ENCODE data around the gene MBNL2. TPM values are rescaled to one million over a fixed set of nuclear protein-coding genes. Genes with fewer than 3 reads are reported as not detected.
A peak's percentile ranks its signal among the peaks of the same experiment; 100 is the strongest.

Gene MBNL2
- total and polyA plus RNA-seq, 2 of the 4 experiments (the other 2 are of a cell fraction) = 26.9 to 103 TPM

GRCh38 chr13:97283888-97284287 lies 61.8 kb downstream of the MBNL2 start:
- Histone ChIP-seq H3K4me1 (ENCODE audit: control insufficient read depth, insufficient read depth, low read length) (peaks cover 21% of the 10 kb centered on the region), H2BK5ac (ENCODE audit: low read depth, low read length, poor library complexity, severe bottlenecking) (peak overlapping the region; percentile 18), H2BK120ac (ENCODE audit: low read depth, low read length) (no peak overlapping the region), H3K56ac (ENCODE audit: extremely low read depth, insufficient read depth, low read length) (no peak overlapping the region), H3K14ac (replicated peaks; ENCODE audit: low read depth, low read length) (peak overlapping the region; percentile 17; the same call in 1 of the 2 replicates), H2BK20ac (ENCODE audit: low read depth, low read length) (no peak overlapping the region; the same call in 1 of the 2 replicates), H2AK9ac (replicated peaks; ENCODE audit: low read depth, low read length, poor library complexity) (no peak overlapping the region), H3K18ac (ENCODE audit: low read depth, low read length) (peak overlapping the region; percentile 17; the same call in 1 of the 2 replicates), H3K27ac (ENCODE audit: insufficient read depth, low read length) (no peak overlapping the region), H4K8ac (ENCODE audit: low read depth in 2 of 2, low read length in 2 of 2) (peak overlapping the region in 1 of 2 experiments; percentile 39; a peak in 1 of 4 replicates), H3K27me3 (ENCODE audit: control insufficient read depth, insufficient read depth, low read length) (no peaks in the 10 kb centered on the region), H3K9ac (ENCODE audit: low read depth, low read length) (no peak overlapping the region), H3K9me1 (ENCODE audit: insufficient read depth, low read length) (peaks cover 44% of the 10 kb centered on the region), H3K23ac (ENCODE audit: low read depth, low read length) (peak overlapping the region; percentile 13; the same call in 1 of the 2 replicates), H3K4ac (ENCODE audit: low read depth, low read length) (no peak overlapping the region), H2BK15ac (ENCODE audit: low read depth, low read length) (no peak overlapping the region; the same call in 2 of the 3 replicates), H4K91ac (ENCODE audit: insufficient read depth, low read depth, low read length) (no peak overlapping the region), H3K9me3 (ENCODE audit: control insufficient read depth, insufficient read depth, low read length) (no peaks in the 10 kb centered on the region), H4K5ac (ENCODE audit: low read depth, low read length) (peak overlapping the region; percentile 75; the same call in 1 of the 2 replicates), H3K36me3 (ENCODE audit: control insufficient read depth, insufficient read depth, low read length) (peaks cover 7% of the 10 kb centered on the region; the same call in 1 of the 2 replicates), H2AK5ac (ENCODE audit: low read depth, low read length) (no peak overlapping the region; the same call in 1 of the 2 replicates), H2AFZ (replicated peaks; ENCODE audit: low read length, poor library complexity) (no peak overlapping the region), H3K79me1 (ENCODE audit: low read depth in 1 of 2, low read length in 2 of 2) (peaks cover 43 to 81% of the 10 kb centered on the region in 2 experiments), H3K4me2 (ENCODE audit: low read depth, low read length) (no peak overlapping the region), H4K20me1 (ENCODE audit: insufficient read depth, low read length) (peaks cover 68% of the 10 kb centered on the region), H3K4me3 (ENCODE audit: insufficient read depth, low read depth, low read length) (no peak overlapping the region)
- in situ Hi-C loops (cut with MboI; ENCODE audit: low sequenced_read_pairs) (no loop called here), dilution Hi-C loops (cut with HindIII; ENCODE audit: low sequenced_read_pairs, unreplicated experiment) (no loop called here), intact Hi-C loops (cut with micrococcal nuclease) (no loop called here)
- ChIA-PET CTCF (no interaction called here), POLR2A (ENCODE audit: unreplicated experiment) (no interaction called here)
- no CpG with 5 or more reads among the region's 2 CpGs for WGBS, 2 experiments (ENCODE audit: extremely low coverage in 2 of 2, insufficient read length in 1 of 2)
- DNase-seq (no peak), ATAC-seq (ENCODE audit: low read depth) (no peak)
- TF ChIP-seq CTCF (conservative IDR thresholded peaks at IDR 0.05; ENCODE audit: low read depth, low read length) (no peak), RCOR1 (IDR thresholded peaks at IDR 0.05; ENCODE audit: insufficient replicate concordance, low read length) (no peak), MAFK (IDR thresholded peaks at IDR 0.05; ENCODE audit: low read depth, low read length) (no peak)
- BruUV-seq (replicated peaks) = no TSS peak

All from IMR-90 (cell line).